Esophagus squamous epithelium (tissue), 4 donors: ENCODE data around the gene GNB2.

Source experiments
- CTCF ChIP-seq, 6 experiments: fragments of 450-650 bp in 4 of 6; fragments of 200-600 bp in 2 of 6; sonication (generic) in 2 of 6; IDR thresholded peaks; one replicate each; pipeline ENCODE4 v1.5.1; 2016 to 2019; ENCODE audit warnings: antibody characterized with exemption in 6 of 6, mild to moderate bottlenecking in 4 of 6, moderate library complexity in 4 of 6
- POLR2A ChIP-seq, 4 donors: fragments of 450-650 bp; IDR thresholded peaks; one replicate each; pipeline ENCODE4 v1.6.1; 2017; ENCODE audit warnings: antibody characterized with exemption in 4 of 4, mild to moderate bottlenecking in 4 of 4, moderate library complexity in 3 of 4

DNA sequence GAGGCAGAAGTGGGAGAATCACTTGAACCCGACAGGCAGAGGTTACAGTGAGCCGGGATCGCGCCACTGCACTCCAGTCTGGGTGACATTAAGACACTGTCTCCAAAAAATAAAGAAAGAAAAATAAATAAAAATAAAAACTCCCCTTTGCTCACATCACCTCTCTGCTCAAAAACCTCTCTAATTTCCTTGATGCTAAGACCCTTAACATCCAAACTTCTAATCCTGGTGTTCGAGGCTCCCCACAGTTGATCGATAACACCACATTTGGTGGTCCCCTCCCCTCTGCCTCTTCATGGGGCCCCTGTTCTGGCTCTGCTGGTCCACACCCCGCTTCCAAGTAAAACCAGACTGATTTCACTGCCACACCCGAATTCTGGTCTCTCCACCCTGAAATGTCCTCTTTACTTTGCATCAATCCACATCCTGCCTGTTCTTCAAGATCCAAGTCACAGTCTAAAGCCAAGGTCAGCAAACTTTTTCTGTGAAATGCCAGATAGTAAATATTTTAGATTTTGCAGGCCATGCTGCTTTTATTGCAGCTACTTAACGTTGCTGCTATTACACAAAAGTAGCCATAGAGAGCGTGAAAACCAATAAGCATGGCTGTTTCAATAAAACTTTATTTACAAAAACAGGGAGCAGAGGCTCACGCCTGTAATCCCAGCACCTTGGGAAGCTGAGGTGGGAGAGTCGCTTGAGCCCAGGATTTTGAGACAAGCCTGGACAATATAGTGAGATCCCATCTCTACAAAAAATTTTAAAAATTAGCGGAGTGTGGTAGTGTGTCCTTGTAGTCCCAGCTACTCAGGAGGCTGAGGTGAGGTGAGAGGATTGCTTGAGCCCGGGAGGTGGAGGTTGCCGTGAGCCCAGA lies 49.4 kb upstream of the GNB2 start:
- no peak for TF ChIP-seq CTCF (IDR thresholded peaks at IDR 0.05)
- TF ChIP-seq POLR2A (IDR thresholded peaks at IDR 0.05) = no peak
